Measurements from ENCODE around the gene MRPL42.
"Not testable (repeated sequence)": the region's sequence is repeated elsewhere in the genome, so short reads cannot be mapped to it uniquely, and the experiment has no call there.

Gene MRPL42

GRCh38 chr12:93427779-93428564 is 39.3 kb upstream of the MRPL42 start:
- no peak for TF ChIP-seq CTCF (IDR thresholded peaks at IDR 0.05; ENCODE audit: control insufficient read depth, insufficient read depth, low read depth, low read length, missing control alignments)
- peak; percentile 24 for DNase-seq (ENCODE audit: low read depth)
- H3K4me3 ChIP-seq (ENCODE audit: control insufficient read depth, low read depth, low read length) = no peak overlapping the region

GRCh38 chr12:93429448-93429847 is 37.9 kb upstream of the MRPL42 start:
- no peak for TF ChIP-seq CTCF (IDR thresholded peaks at IDR 0.05; ENCODE audit: control insufficient read depth, insufficient read depth, low read depth, low read length, missing control alignments)
- H3K4me3 ChIP-seq (ENCODE audit: control insufficient read depth, low read depth, low read length) = no peak overlapping the region
- no peak for DNase-seq (ENCODE audit: low read depth)

GRCh38 chr12:93429852-93430251 is 37.5 kb upstream of the MRPL42 start:
- TF ChIP-seq CTCF (IDR thresholded peaks at IDR 0.05; ENCODE audit: control insufficient read depth, insufficient read depth, low read depth, low read length, missing control alignments) = no peak
- no peak overlapping the region for H3K4me3 ChIP-seq (ENCODE audit: control insufficient read depth, low read depth, low read length)
- no peak for DNase-seq (ENCODE audit: low read depth)

- no peak overlapping the region for H3K4me3 ChIP-seq (ENCODE audit: control insufficient read depth, low read depth, low read length)
- DNase-seq (ENCODE audit: low read depth) = no peak
- no peak for TF ChIP-seq CTCF (IDR thresholded peaks at IDR 0.05; ENCODE audit: control insufficient read depth, insufficient read depth, low read depth, low read length, missing control alignments)
Measured at GRCh38 chr12:93430280-93430679, 37.0 kb upstream of the MRPL42 start.

GRCh38 chr12:93432031-93432430 is 35.3 kb upstream of the MRPL42 start:
- not testable (repeated sequence) for DNase-seq (ENCODE audit: low read depth); H3K4me3 ChIP-seq (ENCODE audit: control insufficient read depth, low read depth, low read length)

GRCh38 chr12:93434256-93434865 is 33.0 kb upstream of the MRPL42 start:
- no peak for TF ChIP-seq CTCF (IDR thresholded peaks at IDR 0.05; ENCODE audit: control insufficient read depth, insufficient read depth, low read depth, low read length, missing control alignments)
- H3K4me3 ChIP-seq (ENCODE audit: control insufficient read depth, low read depth, low read length) = no peak overlapping the region
- DNase-seq (ENCODE audit: low read depth) = no peak

- DNase-seq (ENCODE audit: low read depth) = no peak
- no peak for TF ChIP-seq CTCF (IDR thresholded peaks at IDR 0.05; ENCODE audit: control insufficient read depth, insufficient read depth, low read depth, low read length, missing control alignments)
- H3K4me3 ChIP-seq (ENCODE audit: control insufficient read depth, low read depth, low read length) = no peak overlapping the region
Measured at GRCh38 chr12:93438266-93439050, 28.9 kb upstream of the MRPL42 start.
